Thyroid gland (tissue), 4 donors: Measurements from ENCODE around the gene TPPP2. TPM values are rescaled to one million over a fixed set of nuclear protein-coding genes. Genes with fewer than 3 reads are reported as not detected.

Source experiments
- DNase-seq, 2 donors: peaks; one replicate each; pipeline ENCODE4 v3.0.0-alpha.2; 2019
- H3K27ac ChIP-seq, 3 donors: fragments of 200-600 bp; sonication (generic); 1 replicate in 2 of 3; 2 replicates in 1 of 3; pipeline ENCODE4 v1.5.1; 2016 to 2019; ENCODE audit warnings: mild to moderate bottlenecking in 1 of 3, moderate library complexity in 1 of 3
- H3K27me3 ChIP-seq: fragments of 200-600 bp; sonication (generic); one replicate; pipeline ENCODE4 v1.5.1; 2019
- H3K36me3 ChIP-seq, 2 donors: fragments of 200-600 bp; sonication (generic); one replicate each; pipeline ENCODE4 v1.5.1; 2016 to 2019
- H3K4me1 ChIP-seq, 2 donors: fragments of 200-600 bp; sonication (generic); one replicate each; pipeline ENCODE4 v1.5.1; 2017 to 2019
- H3K4me3 ChIP-seq, 3 donors: fragments of 200-600 bp; sonication (generic); replicated peaks in 1 of 3; 1 replicate in 2 of 3; 2 replicates in 1 of 3; pipeline ENCODE4 v1.5.1; 2016; ENCODE audit warnings: mild to moderate bottlenecking in 1 of 3
- H3K9me3 ChIP-seq: fragments of 200-600 bp; sonication (generic); one replicate; pipeline ENCODE4 v1.5.1; 2017
- CTCF ChIP-seq, 6 experiments: fragments of 200-600 bp in 3 of 6; fragments of 450-650 bp in 3 of 6; sonication (generic) in 3 of 6; IDR thresholded peaks; one replicate each; pipeline ENCODE4 v1.5.1; 2016 to 2019; ENCODE audit warnings: antibody characterized with exemption in 6 of 6, mild to moderate bottlenecking in 2 of 6, inconsistent platforms in 1 of 6, moderate library complexity in 1 of 6
- POLR2A ChIP-seq, 2 donors: fragments of 450-650 bp; IDR thresholded peaks; one replicate each; pipeline ENCODE4 v1.6.1; 2017; ENCODE audit warnings: antibody characterized with exemption in 2 of 2, mild to moderate bottlenecking in 2 of 2, moderate library complexity in 1 of 2
- WGBS, 2 donors: methylation state at CpG; one replicate each; pipeline ENCODE4 v1.1.5; 2017; 5-methylcytosine and 5-hydroxymethylcytosine counted together
- intact Hi-C: fragments of 100-400 bp; cut with DNase I; formaldehyde crosslinking; loops from one replicate; pipeline ENCODE4 v1.15.1; 2023
- total RNA-seq, 4 donors: library from RNA; depleted of rRNA; stranded (reverse); fragments of >200 nt; gene quantifications; one replicate each; pipeline ENCODE4 v1.2.3, GENCODE V29; 2016

Gene TPPP2
- total RNA-seq, 4 donors from 2014 or later = not detected

DNA sequence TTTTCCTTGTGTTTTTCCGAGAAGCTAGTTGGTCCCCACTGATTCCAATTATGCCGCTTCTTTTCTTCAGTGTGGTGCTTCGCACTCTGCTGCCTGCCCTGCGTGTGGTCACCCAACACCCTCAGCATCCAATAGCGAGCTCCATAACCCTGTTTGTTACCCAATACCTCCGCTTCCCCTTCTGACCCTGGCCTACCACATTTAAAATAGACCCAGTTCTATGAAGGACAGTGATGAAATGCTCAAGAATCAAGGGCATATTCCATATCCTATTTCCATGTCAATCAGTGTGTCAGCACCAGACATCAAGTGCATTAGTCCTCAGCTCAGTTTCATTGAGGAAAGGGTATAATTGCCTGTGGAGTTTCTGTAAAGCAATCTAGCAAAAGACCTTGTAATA is 14.7 kb upstream of the TPPP2 start:
- DNase-seq = no peak
- Histone ChIP-seq H3K4me1 (no peaks in the 10 kb centered on the region), H3K9me3 (no peaks in the 10 kb centered on the region), H3K4me3 (no peak overlapping the region), H3K36me3 (peaks cover 11 to 19% of the 10 kb centered on the region in 2 donors), H3K27ac (peak overlapping the region in 1 of 3 donors; percentile 14), H3K27me3 (no peaks in the 10 kb centered on the region)
- intact Hi-C loops = loop anchor here (5.0 kb wide), 1 partner anchor 77 kb away; no protein-coding TSS in a partner anchor
- TF ChIP-seq POLR2A (IDR thresholded peaks at IDR 0.05) (no peak), CTCF (IDR thresholded peaks at IDR 0.05) (no peak)
- 69 to 80% methylated on average over 6 of the region's 6 CpGs for WGBS, 2 donors

- peaks cover 11 to 21% of the 10 kb centered on the region in 2 donors for H3K36me3 ChIP-seq
- TF ChIP-seq CTCF (IDR thresholded peaks at IDR 0.05) (no peak), POLR2A (IDR thresholded peaks at IDR 0.05) (no peak)
- no peaks in the 10 kb centered on the region for H3K27me3 ChIP-seq
- H3K9me3 ChIP-seq = no peaks in the 10 kb centered on the region
- no peak overlapping the region for H3K27ac ChIP-seq
- 71 to 79% methylated on average over 9 of the region's 9 CpGs for WGBS, 2 donors
- no peak overlapping the region for H3K4me3 ChIP-seq
- intact Hi-C loops = loop anchor here (2.0 to 5.0 kb wide), 2 partner anchors 24 to 76 kb away; no protein-coding TSS in a partner anchor
- H3K4me1 ChIP-seq = no peaks in the 10 kb centered on the region
- DNase-seq = no peak
Measured at GRCh38 chr14:21016413-21017190, 13.4 kb upstream of the TPPP2 start.

- Histone ChIP-seq H3K27me3 (no peaks in the 10 kb centered on the region), H3K4me3 (no peak overlapping the region), H3K4me1 (no peaks in the 10 kb centered on the region), H3K27ac (no peak overlapping the region), H3K36me3 (peaks cover 11 to 21% of the 10 kb centered on the region in 2 donors), H3K9me3 (no peaks in the 10 kb centered on the region)
- intact Hi-C loops = loop anchor here (2.0 to 5.0 kb wide), 2 partner anchors 23 to 75 kb away; no protein-coding TSS in a partner anchor
- DNase-seq = no peak
- no peak for TF ChIP-seq CTCF (IDR thresholded peaks at IDR 0.05)
- no peak for TF ChIP-seq POLR2A (IDR thresholded peaks at IDR 0.05)
- 83 to 86% methylated on average over 26 to 28 of the region's 28 CpGs for WGBS, 2 donors
Measured at GRCh38 chr14:21017528-21018245, 12.3 kb upstream of the TPPP2 start.

GRCh38 chr14:21018286-21018685 is 11.7 kb upstream of the TPPP2 start:
- DNase-seq = no peak
- no peaks in the 10 kb centered on the region for H3K9me3 ChIP-seq
- H3K4me1 ChIP-seq = peaks cover 0 to 3% of the 10 kb centered on the region in 2 donors
- 91% methylated on average over 7 of the region's 7 CpGs for WGBS, 2 donors
- TF ChIP-seq POLR2A (IDR thresholded peaks at IDR 0.05) (no peak), CTCF (IDR thresholded peaks at IDR 0.05) (no peak)
- no peaks in the 10 kb centered on the region for H3K27me3 ChIP-seq
- H3K27ac ChIP-seq = no peak overlapping the region
- intact Hi-C loops = loop anchor here (5.0 kb wide), 1 partner anchor 74 kb away; no protein-coding TSS in a partner anchor
- H3K4me3 ChIP-seq = no peak overlapping the region
- peaks cover 11 to 21% of the 10 kb centered on the region in 2 donors for H3K36me3 ChIP-seq
